Epithelial cell of proximal tubule (primary cell): ENCODE measurements around the gene PPP1R1C. TPM values are rescaled to one million over a fixed set of nuclear protein-coding genes. Genes with fewer than 3 reads are reported as not detected.

ENCODE experiments used
- DNase-seq: peaks from one replicate; pipeline ENCODE4 v3.0.0-alpha.2; 2011; ENCODE audit warnings: low read depth
- H3K4me3 ChIP-seq: 2 replicates; pipeline ENCODE4 v1.5.1; 2011; ENCODE audit warnings: low read depth, mild to moderate bottlenecking, low read length
- CTCF ChIP-seq: conservative IDR thresholded peaks from 2 replicates; pipeline ENCODE4 v1.5.1; 2012; ENCODE audit warnings: low read depth, mild to moderate bottlenecking, low read length
- total RNA-seq: library from RNA; depleted of rRNA; stranded (reverse); fragments of >200 nt; gene quantifications from 2 replicates; pipeline ENCODE4 v1.2.3, GENCODE V29; 2015

Gene PPP1R1C
- total RNA-seq, 1 donor from 2014 or later: 0.35 TPM

GRCh38 chr2:182128821-182129707 lies 143.4 kb downstream of the PPP1R1C start:
- no peak for TF ChIP-seq CTCF
- no peak for DNase-seq
- no peak overlapping the region for H3K4me3 ChIP-seq

- DNase-seq: no peak
- TF ChIP-seq CTCF: peak; percentile 45
- no peak overlapping the region for H3K4me3 ChIP-seq
Observed at GRCh38 chr2:182132605-182133004, 147.0 kb downstream of the PPP1R1C start.

GRCh38 chr2:182133195-182133891 lies 147.7 kb downstream of the PPP1R1C start:
- H3K4me3 ChIP-seq: no peak overlapping the region
- TF ChIP-seq CTCF: no peak
- DNase-seq: no peak

GRCh38 chr2:182134201-182134600 lies 148.5 kb downstream of the PPP1R1C start:
- TF ChIP-seq CTCF: no peak
- H3K4me3 ChIP-seq: no peak overlapping the region

GRCh38 chr2:182142062-182142461 lies 156.4 kb downstream of the PPP1R1C start:
- H3K4me3 ChIP-seq: no peak overlapping the region
- TF ChIP-seq CTCF: no peak
- no peak for DNase-seq

More at GRCh38 chr2:182134201-182134600, 148.5 kb downstream of the PPP1R1C start:
- no peak for DNase-seq

GRCh38 chr2:182144041-182144775 lies 158.6 kb downstream of the PPP1R1C start:
- no peak for TF ChIP-seq CTCF
- DNase-seq: no peak
- H3K4me3 ChIP-seq: no peak overlapping the region
